Activated naive CD8-positive, alpha-beta T cell treated with anti-CD3 and anti-CD28 coated beads for 36 hours (primary cell): ENCODE measurements around the gene DIRAS3. TPM values are rescaled to one million over a fixed set of nuclear protein-coding genes. Genes with fewer than 3 reads are reported as not detected.

Experiments used
- DNase-seq: peaks from one replicate; pipeline ENCODE4 v3.0.0; 2021
- H3K27ac Mint-ChIP-seq: one replicate; pipeline ENCODE4 v1.8.0; 2022; ENCODE audit warnings: mild to moderate bottlenecking, moderate library complexity, mixed read lengths
- H3K27me3 Mint-ChIP-seq: one replicate; pipeline ENCODE4 v1.8.0; 2022; ENCODE audit warnings: mild to moderate bottlenecking, mixed read lengths
- H3K36me3 Mint-ChIP-seq: one replicate; pipeline ENCODE4 v1.8.0; 2021; ENCODE audit warnings: mild to moderate bottlenecking, mixed read lengths
- H3K4me1 Mint-ChIP-seq: one replicate; pipeline ENCODE4 v1.8.0; 2021; ENCODE audit warnings: mixed read lengths
- H3K4me3 Mint-ChIP-seq: one replicate; pipeline ENCODE4 v1.8.0; 2022; ENCODE audit warnings: mild to moderate bottlenecking, moderate library complexity, mixed read lengths
- H3K9me3 Mint-ChIP-seq: one replicate; pipeline ENCODE4 v1.8.0; 2022; ENCODE audit warnings: mixed read lengths
- total RNA-seq, 2 experiments: library from RNA; stranded (reverse); gene quantifications; one replicate each; pipeline ENCODE4 v1.2.3, GENCODE V29; 2021

Gene DIRAS3
- total RNA-seq, 2 experiments from 2014 or later = 0.47 to 0.52 TPM

DNA sequence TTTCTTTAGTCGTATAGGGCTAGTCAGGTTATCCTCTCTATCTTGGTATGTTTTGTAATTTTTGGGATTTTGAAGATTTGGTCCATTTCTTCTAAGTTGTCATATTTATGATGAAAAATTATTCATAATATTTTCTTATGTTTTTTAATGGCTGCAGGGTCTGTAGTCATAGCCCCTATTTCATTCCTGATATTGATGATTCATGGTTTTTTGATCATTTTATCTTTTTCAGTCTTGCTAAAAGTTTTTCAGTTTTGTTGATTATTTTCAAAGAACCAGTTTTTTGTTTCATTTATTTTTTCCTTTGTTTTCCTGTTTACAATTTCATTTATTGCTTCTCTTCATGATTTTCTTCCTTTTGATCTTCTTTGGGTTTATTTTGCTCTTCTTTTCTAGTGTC lies 50.2 kb downstream of the DIRAS3 start:
- Mint-ChIP-seq H3K36me3 (no peaks in the 10 kb centered on the region), H3K4me3 (no peak overlapping the region), H3K27me3 (no peaks in the 10 kb centered on the region), H3K27ac (no peak overlapping the region), H3K9me3 (peaks cover 17% of the 10 kb centered on the region), H3K4me1 (no peaks in the 10 kb centered on the region)
- DNase-seq = no peak

- H3K27ac Mint-ChIP-seq = no peak overlapping the region
- H3K36me3 Mint-ChIP-seq = no peaks in the 10 kb centered on the region
- H3K9me3 Mint-ChIP-seq = peaks cover 20% of the 10 kb centered on the region
- H3K4me1 Mint-ChIP-seq = no peaks in the 10 kb centered on the region
- no peak overlapping the region for H3K4me3 Mint-ChIP-seq
- no peaks in the 10 kb centered on the region for H3K27me3 Mint-ChIP-seq
- DNase-seq = no peak
Measured at GRCh38 chr1:67997746-67998145, 52.7 kb downstream of the DIRAS3 start.

Other genes starting within 250 kb of the DIRAS3 start
- under 1 TPM; 0.43 to 0.60 TPM for gene GNG12, start 217.2 kb downstream of the DIRAS3 start, total RNA-seq
- not detected for gene WLS, start 181.9 kb upstream of the DIRAS3 start, total RNA-seq